Activated T-cell treated with anti-CD3 and anti-CD28 coated beads, Interleukin-2, amount 50 U/mL, for 24 hours (primary cell): ENCODE results near the gene EPHA10.

Experiments
- DNase-seq: peaks from one replicate; pipeline ENCODE4 v3.0.0-alpha.2; 2020
- H3K27ac Mint-ChIP-seq: 2 replicates; pipeline ENCODE4 v1.8.0; 2020; ENCODE audit warnings: mild to moderate bottlenecking, mixed read lengths
- H3K27me3 Mint-ChIP-seq: 2 replicates; pipeline ENCODE4 v1.8.0; 2020; ENCODE audit warnings: mixed read lengths
- H3K36me3 Mint-ChIP-seq: 2 replicates; pipeline ENCODE4 v1.8.0; 2020; ENCODE audit warnings: low read depth, mixed read lengths
- H3K4me1 Mint-ChIP-seq: 2 replicates; pipeline ENCODE4 v1.8.0; 2020; ENCODE audit warnings: low read depth, mixed read lengths
- H3K4me3 Mint-ChIP-seq: 2 replicates; pipeline ENCODE4 v1.8.0; 2020; ENCODE audit warnings: mild to moderate bottlenecking, moderate library complexity, mixed read lengths
- H3K9me3 Mint-ChIP-seq: 2 replicates; pipeline ENCODE4 v1.8.0; 2020; ENCODE audit warnings: mixed read lengths

The EPHA10 gene

DNA sequence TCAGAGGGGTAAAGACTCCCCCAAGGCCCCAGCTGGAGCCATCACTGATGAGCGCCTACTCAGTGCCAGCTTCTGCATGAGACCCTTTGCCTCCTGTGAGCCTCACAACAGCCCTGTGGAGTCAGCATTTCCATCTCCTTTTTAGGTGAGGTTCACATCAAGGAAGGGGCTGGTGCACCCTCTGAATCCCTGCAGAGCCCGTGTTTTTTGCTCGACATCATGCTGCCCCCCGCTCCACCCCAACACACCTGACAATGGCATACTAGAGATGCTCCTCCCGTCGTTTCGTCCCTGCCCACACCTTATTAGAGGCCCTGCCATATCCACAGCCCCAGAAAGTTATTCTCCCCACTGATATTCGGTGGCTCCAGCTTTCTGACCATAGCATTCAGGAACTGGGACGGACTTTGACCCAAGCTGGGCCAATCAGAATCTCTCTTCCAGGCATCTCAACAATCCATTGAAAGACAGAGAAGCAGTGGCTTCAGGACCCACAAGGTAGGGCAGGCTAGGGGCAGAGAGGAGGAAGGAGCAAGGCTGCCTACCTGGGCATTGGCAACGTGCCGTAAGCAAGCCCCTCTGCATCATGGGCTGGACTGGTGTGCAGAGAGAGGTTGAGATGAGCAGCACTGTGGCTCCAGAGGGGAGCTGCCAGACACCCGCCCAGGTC lies 32.7 kb downstream of the EPHA10 start:
- H3K4me1 Mint-ChIP-seq, result no peaks in the 10 kb centered on the region
- no peaks in the 10 kb centered on the region for H3K9me3 Mint-ChIP-seq
- H3K4me3 Mint-ChIP-seq, result no peak overlapping the region
- DNase-seq, result no peak
- H3K36me3 Mint-ChIP-seq, result no peaks in the 10 kb centered on the region
- no peak overlapping the region for H3K27ac Mint-ChIP-seq
- peaks cover 42% of the 10 kb centered on the region for H3K27me3 Mint-ChIP-seq

GRCh38 chr1:37731312-37732019 lies 33.5 kb downstream of the EPHA10 start:
- Mint-ChIP-seq H3K9me3 (no peaks in the 10 kb centered on the region), H3K27me3 (peaks cover 39% of the 10 kb centered on the region), H3K4me1 (no peaks in the 10 kb centered on the region), H3K4me3 (no peak overlapping the region), H3K27ac (no peak overlapping the region), H3K36me3 (no peaks in the 10 kb centered on the region)
- DNase-seq, result no peak

DNA sequence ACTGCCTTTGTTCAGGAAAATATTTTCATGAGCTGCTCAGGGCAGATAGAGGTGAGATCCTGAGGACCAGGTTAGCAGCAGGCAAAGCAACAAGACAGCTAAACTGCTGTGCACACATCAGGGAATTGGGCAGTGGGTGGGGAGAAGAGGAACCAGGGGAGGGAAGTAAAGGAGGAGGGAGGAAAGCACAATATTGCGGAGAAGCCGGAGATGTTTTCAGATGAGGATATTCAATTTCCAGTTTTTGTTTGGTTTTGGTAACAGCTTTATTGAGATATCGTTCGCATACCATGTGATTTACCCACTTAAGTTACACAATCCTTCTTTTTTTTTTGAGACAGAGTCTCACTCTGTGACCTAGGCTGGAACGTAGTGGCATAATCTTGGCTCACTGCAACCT lies 34.5 kb downstream of the EPHA10 start:
- no peaks in the 10 kb centered on the region for H3K4me1 Mint-ChIP-seq
- peaks cover 34% of the 10 kb centered on the region for H3K27me3 Mint-ChIP-seq
- no peak for DNase-seq
- H3K27ac Mint-ChIP-seq, result no peak overlapping the region
- no peaks in the 10 kb centered on the region for H3K36me3 Mint-ChIP-seq
- no peak overlapping the region for H3K4me3 Mint-ChIP-seq
- H3K9me3 Mint-ChIP-seq, result no peaks in the 10 kb centered on the region

GRCh38 chr1:37728416-37728815 lies 36.5 kb downstream of the EPHA10 start:
- Mint-ChIP-seq H3K27me3 (peaks cover 16% of the 10 kb centered on the region), H3K4me3 (no peak overlapping the region), H3K27ac (no peak overlapping the region), H3K4me1 (no peaks in the 10 kb centered on the region), H3K9me3 (no peaks in the 10 kb centered on the region), H3K36me3 (no peaks in the 10 kb centered on the region)
- no peak for DNase-seq

DNA sequence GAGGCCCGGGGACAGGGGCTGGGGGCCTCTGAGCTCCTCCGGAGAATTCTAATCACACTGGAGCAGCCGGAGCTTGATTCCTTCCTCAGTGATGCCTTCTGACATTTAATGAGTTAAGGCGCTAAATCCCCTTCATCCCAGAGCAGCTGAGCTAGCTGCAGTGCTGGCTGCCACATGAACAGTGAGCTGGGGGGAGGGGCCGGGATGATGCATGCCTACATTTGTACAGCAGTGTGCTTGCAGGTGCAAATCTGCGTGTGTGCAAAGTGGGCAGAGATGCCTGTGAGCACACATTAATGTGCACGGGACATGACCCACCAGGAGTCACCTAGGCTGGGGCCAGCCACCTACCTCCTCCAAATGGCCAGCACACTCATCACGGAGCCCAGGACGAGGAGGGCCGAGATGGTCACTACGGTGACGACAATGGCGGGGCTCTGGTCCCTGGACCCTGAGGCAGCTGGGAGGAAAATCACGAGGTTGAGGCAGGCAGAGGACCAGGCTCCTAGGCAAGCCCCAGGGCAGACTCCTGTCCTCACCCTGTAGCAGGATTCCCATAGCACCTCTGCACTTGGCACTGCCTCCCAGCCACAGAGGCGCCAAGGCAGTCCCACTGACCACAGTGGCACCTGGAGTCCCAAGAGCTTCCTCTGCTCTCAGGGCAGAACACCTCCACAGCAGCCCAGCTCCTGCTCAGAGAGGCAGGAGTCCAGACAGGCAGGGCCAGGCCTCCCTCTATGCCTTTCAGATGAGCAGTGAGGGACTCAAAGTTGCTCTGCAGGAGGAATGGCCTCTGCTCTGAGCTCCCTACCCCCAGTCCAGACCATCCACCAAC lies 38.0 kb downstream of the EPHA10 start:
- no peaks in the 10 kb centered on the region for H3K9me3 Mint-ChIP-seq
- DNase-seq, result no peak
- no peak overlapping the region for H3K27ac Mint-ChIP-seq
- no peak overlapping the region for H3K4me3 Mint-ChIP-seq
- no peaks in the 10 kb centered on the region for H3K36me3 Mint-ChIP-seq
- H3K4me1 Mint-ChIP-seq, result no peaks in the 10 kb centered on the region
- peaks cover 7% of the 10 kb centered on the region for H3K27me3 Mint-ChIP-seq

DNA sequence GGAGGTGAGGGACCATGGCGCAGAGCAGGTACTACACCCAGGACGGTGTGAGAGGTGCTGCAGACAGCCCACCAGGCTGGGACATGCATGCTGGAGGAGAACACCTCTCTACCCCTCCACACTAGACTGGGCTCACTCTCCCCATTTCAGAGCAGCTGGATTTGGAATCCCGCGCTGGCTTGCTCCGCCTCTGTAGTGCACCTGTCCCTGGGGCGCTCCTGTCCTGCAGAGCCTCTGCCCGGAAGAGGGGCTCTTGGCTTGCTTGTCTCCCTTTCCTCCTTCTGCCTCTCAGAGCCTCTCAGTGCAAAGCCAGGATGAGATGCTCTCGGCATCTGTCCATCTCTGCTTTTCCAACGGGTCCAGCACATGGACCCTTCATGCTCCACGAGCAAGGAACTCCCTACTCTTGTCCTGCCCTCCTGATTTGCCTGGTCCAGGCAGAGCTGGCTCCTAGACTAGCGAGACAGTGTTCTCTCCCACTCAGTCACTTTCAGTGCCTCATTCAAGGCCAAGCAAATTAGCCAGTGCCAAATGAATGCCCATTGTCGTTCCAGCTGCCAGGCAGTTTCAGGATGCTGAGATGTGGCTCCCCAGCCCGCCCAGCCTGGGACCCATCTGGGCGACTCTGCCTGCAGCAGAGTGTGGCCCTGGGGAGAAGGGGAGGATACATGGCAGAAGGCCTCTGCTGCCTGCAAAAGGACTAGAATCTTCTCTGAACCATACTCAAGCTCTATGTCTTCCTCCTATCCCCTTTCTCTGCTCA lies 38.9 kb downstream of the EPHA10 start:
- no peaks in the 10 kb centered on the region for H3K9me3 Mint-ChIP-seq
- no peaks in the 10 kb centered on the region for H3K36me3 Mint-ChIP-seq
- DNase-seq, result no peak
- H3K27ac Mint-ChIP-seq, result no peak overlapping the region
- peaks cover 4% of the 10 kb centered on the region for H3K27me3 Mint-ChIP-seq
- no peaks in the 10 kb centered on the region for H3K4me1 Mint-ChIP-seq
- no peak overlapping the region for H3K4me3 Mint-ChIP-seq

GRCh38 chr1:37724575-37724974 lies 40.3 kb downstream of the EPHA10 start:
- Mint-ChIP-seq H3K4me3 (no peak overlapping the region), H3K27me3 (peaks cover 4% of the 10 kb centered on the region), H3K9me3 (no peaks in the 10 kb centered on the region), H3K4me1 (no peaks in the 10 kb centered on the region), H3K27ac (no peak overlapping the region), H3K36me3 (no peaks in the 10 kb centered on the region)
- DNase-seq, result no peak

DNA sequence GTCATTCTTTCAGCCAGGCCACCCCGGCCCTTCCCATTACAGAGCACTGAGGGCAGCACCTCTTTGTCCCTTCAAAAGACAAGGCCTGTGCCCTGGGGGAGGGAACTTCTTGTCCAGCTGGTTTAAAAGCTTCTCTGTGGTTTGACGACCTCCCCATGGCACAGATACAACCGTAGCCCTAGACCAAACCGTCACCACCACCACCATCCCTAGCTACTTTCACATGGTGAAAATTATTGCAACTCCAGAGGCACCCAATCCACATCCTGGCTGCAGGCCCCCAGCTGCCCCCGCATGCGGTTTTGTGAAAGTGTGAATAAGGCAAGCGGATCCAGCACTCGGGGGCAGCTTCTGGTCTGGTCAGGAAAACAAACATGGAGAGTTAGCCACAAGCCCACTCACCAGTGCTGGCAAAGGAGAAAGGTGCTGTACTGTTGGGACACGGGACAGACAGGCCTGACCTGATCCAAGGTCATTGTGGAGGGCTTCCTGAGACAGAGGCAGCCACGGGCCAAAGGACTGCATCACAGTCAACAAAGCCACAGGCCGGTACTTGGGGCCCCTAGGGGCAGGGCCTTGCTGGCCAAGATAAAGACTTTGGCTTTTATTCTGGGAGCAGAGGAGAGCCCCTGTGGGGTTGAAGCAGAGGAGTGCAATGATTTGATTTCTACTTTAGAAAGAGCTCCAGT lies 41.4 kb downstream of the EPHA10 start:
- peaks cover 4% of the 10 kb centered on the region for H3K27me3 Mint-ChIP-seq
- H3K27ac Mint-ChIP-seq, result no peak overlapping the region
- no peaks in the 10 kb centered on the region for H3K36me3 Mint-ChIP-seq
- no peaks in the 10 kb centered on the region for H3K4me1 Mint-ChIP-seq
- no peak for DNase-seq
- H3K4me3 Mint-ChIP-seq, result no peak overlapping the region
- no peaks in the 10 kb centered on the region for H3K9me3 Mint-ChIP-seq

DNA sequence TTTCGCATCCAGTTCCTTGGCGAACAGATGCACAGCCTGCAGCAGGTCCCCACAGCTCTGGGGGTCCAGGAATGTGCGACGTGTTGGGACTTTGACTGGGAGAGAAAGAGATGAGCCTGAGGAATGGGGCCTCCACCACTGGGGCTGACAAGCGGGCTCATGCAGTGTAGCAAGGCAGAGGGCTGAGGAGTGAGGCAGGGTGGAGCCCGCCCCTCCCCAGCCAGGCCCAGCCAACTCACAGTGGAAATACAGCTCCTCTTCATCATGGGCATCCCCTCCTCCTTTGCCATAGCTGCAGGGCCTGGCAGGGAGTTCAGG lies 41.9 kb downstream of the EPHA10 start:
- Mint-ChIP-seq H3K36me3 (no peaks in the 10 kb centered on the region), H3K9me3 (no peaks in the 10 kb centered on the region), H3K4me1 (no peaks in the 10 kb centered on the region), H3K27me3 (peaks cover 4% of the 10 kb centered on the region), H3K4me3 (no peak overlapping the region), H3K27ac (no peak overlapping the region)
- DNase-seq, result no peak

DNA sequence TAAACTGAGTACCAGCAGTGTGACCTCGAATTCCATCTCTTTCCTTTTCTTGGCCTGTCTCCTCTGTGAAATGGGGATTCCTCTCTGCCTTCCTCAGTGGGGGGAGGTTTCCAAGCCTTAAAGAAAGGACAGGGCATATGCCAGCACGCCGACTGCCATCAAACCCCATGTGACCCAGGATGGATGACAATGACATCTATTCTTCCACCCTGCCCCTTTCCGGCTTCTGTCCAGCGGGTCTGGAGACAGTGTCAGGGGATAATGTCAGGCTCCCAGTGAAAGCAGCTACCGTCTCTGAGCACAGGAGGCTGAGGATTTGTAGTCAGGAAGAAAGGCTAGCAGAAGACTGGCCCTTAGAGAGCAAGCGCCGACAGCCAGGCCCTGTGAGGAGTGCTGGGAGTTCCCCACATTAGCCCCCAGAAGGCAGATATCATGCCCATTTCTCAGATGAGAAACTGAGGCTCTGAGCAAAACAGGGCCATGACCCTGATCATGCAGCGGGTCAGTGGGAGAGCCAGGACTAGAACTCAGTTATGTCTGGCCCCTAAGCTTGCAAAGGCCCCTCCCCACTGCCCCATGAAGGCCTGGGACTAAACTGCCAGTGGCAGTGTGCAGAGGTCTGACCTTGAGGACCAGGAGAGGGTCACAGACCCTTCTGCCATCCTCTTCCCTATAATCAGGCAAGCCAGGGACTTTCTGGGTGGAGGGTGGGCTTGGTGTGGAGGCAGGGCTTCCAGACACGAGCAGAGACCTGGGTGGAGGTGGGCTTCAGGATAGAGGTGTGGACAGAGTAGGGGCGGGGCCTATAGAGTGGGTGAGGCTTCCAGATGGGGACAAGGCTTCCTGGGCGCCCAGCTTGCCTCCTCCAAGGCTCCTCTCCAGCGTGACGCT lies 42.5 kb downstream of the EPHA10 start:
- no peaks in the 10 kb centered on the region for H3K36me3 Mint-ChIP-seq

GRCh38 chr1:37721565-37721964 lies 43.4 kb downstream of the EPHA10 start:
- peaks cover 4% of the 10 kb centered on the region for H3K27me3 Mint-ChIP-seq
- H3K27ac Mint-ChIP-seq, result no peak overlapping the region
- H3K9me3 Mint-ChIP-seq, result no peaks in the 10 kb centered on the region
- H3K4me1 Mint-ChIP-seq, result no peaks in the 10 kb centered on the region
- no peak overlapping the region for H3K4me3 Mint-ChIP-seq
- DNase-seq, result no peak
- no peaks in the 10 kb centered on the region for H3K36me3 Mint-ChIP-seq

More for the DNA sequence above, 42.5 kb downstream of the EPHA10 start:
- Mint-ChIP-seq H3K27me3 (peaks cover 4% of the 10 kb centered on the region), H3K4me3 (no peak overlapping the region), H3K27ac (no peak overlapping the region), H3K9me3 (no peaks in the 10 kb centered on the region), H3K4me1 (no peaks in the 10 kb centered on the region)
- no peak for DNase-seq

DNA sequence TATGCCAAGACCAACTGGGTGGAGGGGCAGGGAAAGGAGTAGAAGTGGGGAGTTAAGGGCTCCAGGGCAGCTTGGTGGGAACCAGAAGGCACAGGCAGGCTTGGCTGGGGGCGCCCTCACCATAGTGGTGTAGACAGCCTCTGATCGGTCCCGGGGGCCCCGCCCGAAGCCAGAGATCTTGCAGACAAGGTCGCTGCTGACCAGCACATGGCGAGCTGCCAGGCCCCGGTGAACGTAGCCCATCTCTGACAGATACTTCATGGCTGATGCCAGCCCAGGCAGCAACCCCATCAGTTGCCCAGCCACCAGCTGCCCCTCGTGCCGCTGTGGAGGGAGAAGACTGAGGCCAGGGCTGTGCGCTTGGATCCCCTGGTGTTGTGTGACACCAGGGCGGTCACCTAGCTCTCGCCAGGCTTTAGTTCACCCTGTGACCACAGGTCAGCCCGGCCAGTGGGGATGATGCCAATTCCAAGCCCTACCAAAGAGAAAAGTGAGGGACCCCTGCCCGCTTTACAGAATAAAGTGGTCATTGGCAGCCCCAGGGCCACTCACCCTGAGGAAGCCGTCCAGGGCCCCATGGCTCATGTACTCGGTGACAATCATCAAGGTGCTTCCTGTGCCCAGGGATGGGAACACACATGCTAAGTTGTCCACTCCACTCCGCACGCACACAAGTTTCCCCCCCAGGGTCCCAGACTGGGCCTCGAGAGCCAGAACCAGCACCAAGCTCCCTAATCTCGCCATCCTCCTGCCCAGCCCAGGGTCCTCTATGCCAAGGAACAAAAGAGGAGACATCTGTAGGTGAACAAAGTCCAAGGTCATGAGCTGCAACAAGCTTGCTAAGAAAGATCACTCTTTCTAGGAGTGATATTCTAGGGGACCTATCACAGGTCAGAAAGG lies 44.4 kb downstream of the EPHA10 start:
- no peaks in the 10 kb centered on the region for H3K4me1 Mint-ChIP-seq
- H3K36me3 Mint-ChIP-seq, result no peaks in the 10 kb centered on the region
- H3K9me3 Mint-ChIP-seq, result no peaks in the 10 kb centered on the region
- no peak for DNase-seq
- no peak overlapping the region for H3K27ac Mint-ChIP-seq
- no peak overlapping the region for H3K4me3 Mint-ChIP-seq
- peaks cover 1% of the 10 kb centered on the region for H3K27me3 Mint-ChIP-seq
